Measurements from ENCODE around the gene MYH16.

MYH16 gene

GRCh38 chr7:99290980-99291607 is 18.5 kb downstream of the MYH16 start:
- Histone ChIP-seq H3K4me1 (ENCODE audit: control insufficient read depth, insufficient read depth, low read length) (no peaks in the 10 kb centered on the region), H3K9ac (ENCODE audit: low read length) (no peak overlapping the region), H3K27me3 (ENCODE audit: control insufficient read depth, insufficient read depth, low read length) (no peaks in the 10 kb centered on the region), H3K27ac (ENCODE audit: low read depth, low read length) (no peak overlapping the region), H3K36me3 (ENCODE audit: control insufficient read depth, insufficient read depth, low read length) (no peaks in the 10 kb centered on the region), H3K4me3 (ENCODE audit: low read length) (no peak overlapping the region)

GRCh38 chr7:99292127-99292526 is 19.5 kb downstream of the MYH16 start:
- Histone ChIP-seq H3K4me1 (ENCODE audit: control insufficient read depth, insufficient read depth, low read length) (no peaks in the 10 kb centered on the region), H3K4me3 (ENCODE audit: low read length) (no peak overlapping the region), H3K27me3 (ENCODE audit: control insufficient read depth, insufficient read depth, low read length) (no peaks in the 10 kb centered on the region), H3K9ac (ENCODE audit: low read length) (no peak overlapping the region), H3K36me3 (ENCODE audit: control insufficient read depth, insufficient read depth, low read length) (no peaks in the 10 kb centered on the region), H3K27ac (ENCODE audit: low read depth, low read length) (no peak overlapping the region)

GRCh38 chr7:99293167-99293566 is 20.5 kb downstream of the MYH16 start:
- Histone ChIP-seq H3K4me1 (ENCODE audit: control insufficient read depth, insufficient read depth, low read length) (no peaks in the 10 kb centered on the region), H3K27ac (ENCODE audit: low read depth, low read length) (no peak overlapping the region), H3K9ac (ENCODE audit: low read length) (no peak overlapping the region), H3K4me3 (ENCODE audit: low read length) (no peak overlapping the region), H3K36me3 (ENCODE audit: control insufficient read depth, insufficient read depth, low read length) (no peaks in the 10 kb centered on the region), H3K27me3 (ENCODE audit: control insufficient read depth, insufficient read depth, low read length) (no peaks in the 10 kb centered on the region)

DNA sequence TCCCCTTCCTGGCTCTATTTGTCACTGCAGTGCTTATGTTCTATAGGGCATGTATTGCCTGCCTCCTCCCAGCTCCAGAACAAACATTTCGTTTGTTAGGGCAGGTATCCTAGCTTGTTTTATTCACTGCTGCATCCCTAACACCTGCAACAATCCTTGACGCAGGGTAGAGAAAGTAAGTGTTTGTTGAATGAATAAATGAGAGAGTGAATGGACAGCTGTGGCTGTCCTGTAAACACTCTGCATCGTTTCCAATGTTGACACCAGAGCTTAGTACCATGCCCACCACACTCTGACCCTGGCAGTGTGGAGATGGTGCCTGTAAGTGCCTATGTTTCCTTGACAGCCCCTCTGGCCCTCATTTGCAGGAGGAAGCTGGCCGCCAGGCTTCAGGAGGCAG is 21.0 kb downstream of the MYH16 start:
- Histone ChIP-seq H3K4me1 (ENCODE audit: control insufficient read depth, insufficient read depth, low read length) (no peaks in the 10 kb centered on the region), H3K27ac (ENCODE audit: low read depth, low read length) (no peak overlapping the region), H3K27me3 (ENCODE audit: control insufficient read depth, insufficient read depth, low read length) (no peaks in the 10 kb centered on the region), H3K9ac (ENCODE audit: low read length) (no peak overlapping the region), H3K4me3 (ENCODE audit: low read length) (no peak overlapping the region), H3K36me3 (ENCODE audit: control insufficient read depth, insufficient read depth, low read length) (no peaks in the 10 kb centered on the region)

DNA sequence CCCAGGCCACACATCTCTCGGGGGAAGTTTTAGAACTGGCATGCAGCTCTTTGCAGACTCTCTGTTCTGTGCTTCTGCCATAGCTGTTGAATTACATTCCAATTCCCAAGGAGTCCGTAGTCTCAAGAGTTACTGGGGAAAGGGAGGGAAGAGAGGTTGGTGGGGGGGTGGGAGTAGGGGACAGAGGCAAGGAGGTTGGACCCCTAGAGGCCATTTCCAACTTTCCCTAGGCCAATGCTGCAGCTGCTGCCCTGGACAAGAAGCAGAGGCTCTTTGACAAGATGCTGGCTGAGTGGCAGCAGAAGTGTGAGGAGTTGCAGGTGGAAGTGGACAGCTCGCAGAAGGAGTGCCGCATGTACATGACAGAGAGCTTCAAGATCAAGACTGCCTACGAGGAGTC is 23.8 kb downstream of the MYH16 start:
- Histone ChIP-seq H3K9ac (ENCODE audit: low read length) (no peak overlapping the region), H3K36me3 (ENCODE audit: control insufficient read depth, insufficient read depth, low read length) (no peaks in the 10 kb centered on the region), H3K4me1 (ENCODE audit: control insufficient read depth, insufficient read depth, low read length) (no peaks in the 10 kb centered on the region), H3K4me3 (ENCODE audit: low read length) (no peak overlapping the region), H3K27ac (ENCODE audit: low read depth, low read length) (no peak overlapping the region), H3K27me3 (ENCODE audit: control insufficient read depth, insufficient read depth, low read length) (no peaks in the 10 kb centered on the region)

DNA sequence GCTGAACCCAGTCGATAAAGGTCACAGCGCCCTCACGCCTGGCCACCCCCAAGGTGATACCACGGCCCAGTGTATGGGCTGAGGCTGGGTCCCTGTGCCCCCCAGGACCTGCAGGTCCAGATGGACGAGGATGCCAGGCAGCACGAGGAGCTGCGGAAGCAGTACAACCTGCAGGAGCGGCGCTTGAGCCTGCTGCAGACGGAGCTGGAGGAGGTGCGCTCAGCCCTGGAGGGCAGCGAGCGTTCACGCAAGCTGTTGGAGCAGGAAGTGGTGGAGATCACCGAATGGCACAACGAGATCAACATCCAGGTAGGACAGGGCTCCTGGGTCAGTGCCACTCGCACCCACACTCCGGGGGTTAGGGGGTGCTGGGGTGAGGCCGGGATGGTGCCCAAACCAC is 28.9 kb downstream of the MYH16 start:
- no peak overlapping the region for H3K27ac ChIP-seq (ENCODE audit: low read depth, low read length)
- no peaks in the 10 kb centered on the region for H3K4me1 ChIP-seq (ENCODE audit: control insufficient read depth, insufficient read depth, low read length)
- H3K9ac ChIP-seq (ENCODE audit: low read length): no peak overlapping the region
- H3K4me3 ChIP-seq (ENCODE audit: low read length): no peak overlapping the region
- no peaks in the 10 kb centered on the region for H3K36me3 ChIP-seq (ENCODE audit: control insufficient read depth, insufficient read depth, low read length)
- H3K27me3 ChIP-seq (ENCODE audit: control insufficient read depth, insufficient read depth, low read length): no peaks in the 10 kb centered on the region

GRCh38 chr7:99305473-99306260 is 33.0 kb downstream of the MYH16 start:
- H3K4me1 ChIP-seq (ENCODE audit: control insufficient read depth, insufficient read depth, low read length): no peaks in the 10 kb centered on the region
- no peak overlapping the region for H3K9ac ChIP-seq (ENCODE audit: low read length)
- H3K36me3 ChIP-seq (ENCODE audit: control insufficient read depth, insufficient read depth, low read length): no peaks in the 10 kb centered on the region
- H3K27ac ChIP-seq (ENCODE audit: low read depth, low read length): no peak overlapping the region
- no peak overlapping the region for H3K4me3 ChIP-seq (ENCODE audit: low read length)
- H3K27me3 ChIP-seq (ENCODE audit: control insufficient read depth, insufficient read depth, low read length): no peaks in the 10 kb centered on the region

DNA sequence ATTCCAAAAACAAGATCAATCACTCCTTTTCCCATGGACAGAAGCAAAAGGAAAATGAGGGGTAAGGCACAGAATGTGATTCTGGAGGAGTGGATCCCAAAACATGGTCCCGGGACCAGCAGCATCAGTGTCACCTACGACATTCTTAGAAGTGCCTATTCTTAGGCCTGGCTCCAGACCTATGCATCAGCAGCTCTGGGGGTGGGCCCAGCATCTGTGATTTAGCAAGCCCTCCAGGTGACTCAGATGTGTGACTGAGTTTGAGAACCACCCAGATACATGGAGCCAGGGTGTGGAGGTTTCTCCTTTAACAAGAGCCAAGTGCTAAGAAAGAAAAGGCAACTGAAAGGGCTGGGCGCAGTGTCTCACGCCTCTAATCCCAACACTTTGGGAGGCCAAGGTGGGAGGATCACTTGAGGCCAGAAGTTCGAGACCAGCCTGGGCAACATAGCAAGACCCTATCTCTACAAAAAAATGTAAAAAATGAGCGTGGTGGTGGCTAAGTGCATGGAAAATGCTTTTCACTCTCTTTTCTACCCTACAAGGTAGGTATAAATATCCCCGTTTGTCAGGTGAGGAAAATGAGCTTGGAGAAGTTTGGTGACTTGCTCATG is 35.9 kb downstream of the MYH16 start:
- H3K9ac ChIP-seq (ENCODE audit: low read length): no peak overlapping the region
- H3K27ac ChIP-seq (ENCODE audit: low read depth, low read length): no peak overlapping the region
- H3K4me3 ChIP-seq (ENCODE audit: low read length): no peak overlapping the region
- H3K4me1 ChIP-seq (ENCODE audit: control insufficient read depth, insufficient read depth, low read length): no peaks in the 10 kb centered on the region
- H3K27me3 ChIP-seq (ENCODE audit: control insufficient read depth, insufficient read depth, low read length): no peaks in the 10 kb centered on the region
- H3K36me3 ChIP-seq (ENCODE audit: control insufficient read depth, insufficient read depth, low read length): no peaks in the 10 kb centered on the region

- no peaks in the 10 kb centered on the region for H3K4me1 ChIP-seq (ENCODE audit: control insufficient read depth, insufficient read depth, low read length)
- no peak overlapping the region for H3K27ac ChIP-seq (ENCODE audit: low read depth, low read length)
- H3K36me3 ChIP-seq (ENCODE audit: control insufficient read depth, insufficient read depth, low read length): no peaks in the 10 kb centered on the region
- no peak overlapping the region for H3K4me3 ChIP-seq (ENCODE audit: low read length)
- no peaks in the 10 kb centered on the region for H3K27me3 ChIP-seq (ENCODE audit: control insufficient read depth, insufficient read depth, low read length)
- no peak overlapping the region for H3K9ac ChIP-seq (ENCODE audit: low read length)
Observed at GRCh38 chr7:99309111-99309510, 36.5 kb downstream of the MYH16 start.

- Histone ChIP-seq H3K27me3 (ENCODE audit: control insufficient read depth, insufficient read depth, low read length) (no peaks in the 10 kb centered on the region), H3K4me3 (ENCODE audit: low read length) (no peak overlapping the region), H3K9ac (ENCODE audit: low read length) (no peak overlapping the region), H3K4me1 (ENCODE audit: control insufficient read depth, insufficient read depth, low read length) (no peaks in the 10 kb centered on the region), H3K27ac (ENCODE audit: low read depth, low read length) (no peak overlapping the region), H3K36me3 (ENCODE audit: control insufficient read depth, insufficient read depth, low read length) (no peaks in the 10 kb centered on the region)
Observed at GRCh38 chr7:99310004-99310403, 37.4 kb downstream of the MYH16 start.

DNA sequence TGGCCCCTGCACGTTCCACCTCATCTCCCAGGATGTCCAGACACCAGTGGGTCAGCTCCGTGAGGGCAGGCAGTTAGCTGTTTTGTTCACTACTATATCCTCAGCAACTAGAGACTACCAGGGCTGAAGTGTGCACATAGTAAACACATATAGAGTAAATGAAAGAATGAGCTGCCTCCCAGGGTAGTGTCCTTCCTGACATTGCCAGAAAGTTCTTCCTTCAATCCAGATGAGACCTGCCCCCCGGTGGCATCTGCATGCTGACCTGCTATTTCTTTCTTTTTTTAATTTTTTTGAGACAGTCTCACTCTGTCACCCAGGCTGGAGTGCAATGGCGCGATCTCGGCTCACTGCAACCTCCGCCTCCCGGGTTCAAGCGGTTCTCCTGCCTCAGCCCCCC is 39.1 kb downstream of the MYH16 start:
- Histone ChIP-seq H3K9ac (ENCODE audit: low read length) (no peak overlapping the region), H3K4me1 (ENCODE audit: control insufficient read depth, insufficient read depth, low read length) (no peaks in the 10 kb centered on the region), H3K27me3 (ENCODE audit: control insufficient read depth, insufficient read depth, low read length) (no peaks in the 10 kb centered on the region), H3K27ac (ENCODE audit: low read depth, low read length) (no peak overlapping the region), H3K4me3 (ENCODE audit: low read length) (no peak overlapping the region), H3K36me3 (ENCODE audit: control insufficient read depth, insufficient read depth, low read length) (no peaks in the 10 kb centered on the region)

DNA sequence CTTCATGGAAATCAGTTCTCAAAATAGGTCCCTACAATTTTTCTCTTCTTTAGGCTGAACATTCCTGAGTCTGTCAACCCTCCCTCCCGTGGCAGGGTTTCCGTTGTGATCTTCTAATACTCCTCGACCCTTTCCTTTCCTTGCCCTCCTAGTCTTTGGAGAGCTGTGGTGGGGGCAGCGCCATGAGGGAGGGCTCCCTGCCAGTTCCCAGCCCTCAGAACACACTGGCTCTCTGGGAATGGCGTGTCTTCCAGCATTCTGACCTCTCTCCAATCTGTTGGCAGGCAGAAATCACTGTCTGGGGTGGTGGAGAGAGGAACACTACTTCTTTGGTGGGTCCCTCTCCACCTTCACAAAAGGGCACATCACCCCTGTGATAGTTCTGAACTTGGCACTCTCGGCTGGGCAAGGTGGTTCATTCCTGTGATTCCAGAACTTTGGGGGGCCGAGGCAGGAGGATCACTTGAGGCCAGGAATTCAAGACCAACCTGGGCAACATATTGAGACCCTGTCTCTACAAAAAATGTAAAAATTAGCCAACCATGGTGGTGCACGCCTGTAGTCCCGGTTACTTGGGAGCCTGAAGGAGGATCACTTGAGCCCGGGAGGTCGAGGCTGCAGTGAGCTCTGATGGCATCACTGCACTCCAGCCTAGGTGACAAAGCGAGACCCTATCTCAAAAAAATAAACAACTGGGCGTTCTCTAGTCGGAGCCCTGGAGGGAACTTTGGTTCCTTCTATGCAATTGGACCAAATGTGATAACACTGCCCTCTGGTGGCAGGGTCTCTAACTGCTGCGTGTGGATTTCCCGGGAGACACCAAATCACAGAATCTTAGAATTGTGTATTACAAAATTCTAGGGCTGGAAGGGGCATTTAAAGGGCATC is 39.9 kb downstream of the MYH16 start:
- Histone ChIP-seq H3K9ac (ENCODE audit: low read length) (no peak overlapping the region), H3K27ac (ENCODE audit: low read depth, low read length) (no peak overlapping the region), H3K36me3 (ENCODE audit: control insufficient read depth, insufficient read depth, low read length) (no peaks in the 10 kb centered on the region), H3K4me3 (ENCODE audit: low read length) (no peak overlapping the region), H3K27me3 (ENCODE audit: control insufficient read depth, insufficient read depth, low read length) (no peaks in the 10 kb centered on the region), H3K4me1 (ENCODE audit: control insufficient read depth, insufficient read depth, low read length) (no peaks in the 10 kb centered on the region)
